NCI-H2196 (cell line): ENCODE results near the gene C5orf47.
A peak's percentile ranks its signal among the peaks of the same experiment; 100 is the strongest.

Experiments
- DNase-seq: peaks from one replicate; lab custom pipeline; 2025; ENCODE audit not compliant: unreplicated experiment; lab: John Stamatoyannopoulos, UW

The C5orf47 gene

GRCh38 chr5:174022384-174023095, 33.6 kb downstream of the C5orf47 start:
- no peak for DNase-seq

- DNase-seq: no peak
These were observed 41.3 kb downstream of the C5orf47 start for GRCh38 chr5:174030286-174030685.

- DNase-seq: no peak
These were observed 55.7 kb downstream of the C5orf47 start for GRCh38 chr5:174044466-174045254.

GRCh38 chr5:174045470-174046025, 56.6 kb downstream of the C5orf47 start, which contains the start of gene NSG2:
Gene NSG2, plus strand, starts transcription at chr5:174045706. Its CDS starts 1,050 bp downstream, at chr5:174046756.
- peak; percentile 90 for DNase-seq

- DNase-seq: no peak
These were observed 57.6 kb downstream of the C5orf47 start for GRCh38 chr5:174046558-174046957.

GRCh38 chr5:174047472-174048099, 58.6 kb downstream of the C5orf47 start:
- DNase-seq: no peak

GRCh38 chr5:174052636-174053035, 63.7 kb downstream of the C5orf47 start:
- no peak for DNase-seq

- no peak for DNase-seq
These were observed 64.9 kb downstream of the C5orf47 start for GRCh38 chr5:174053905-174054304.
